Hepatocyte (in vitro differentiated cells): Measurements from ENCODE around the gene SLC25A4.

Experiments
- EZH2 ChIP-seq: fragments of 200-600 bp; sonication (generic); IDR thresholded peaks from 2 replicates; pipeline ENCODE4 v1.6.1; 2016; ENCODE audit warnings: antibody characterized with exemption, mild to moderate bottlenecking, borderline replicate concordance
- EZH2phosphoT487 ChIP-seq: fragments of 200-600 bp; sonication (generic); IDR thresholded peaks from one replicate; pipeline ENCODE4 v1.6.1; 2018; ENCODE audit warnings: antibody characterized with exemption, mild to moderate bottlenecking, low read depth, moderate library complexity; ENCODE audit not compliant: unreplicated experiment, severe bottlenecking

- TF ChIP-seq EZH2 (no peak), EZH2phosphoT487 (no peak)
Observed at GRCh38 chr4:185124006-185124405, 19.1 kb upstream of the SLC25A4 start.
